ENCODE data around the gene COTL1.

COTL1 gene

DNA sequence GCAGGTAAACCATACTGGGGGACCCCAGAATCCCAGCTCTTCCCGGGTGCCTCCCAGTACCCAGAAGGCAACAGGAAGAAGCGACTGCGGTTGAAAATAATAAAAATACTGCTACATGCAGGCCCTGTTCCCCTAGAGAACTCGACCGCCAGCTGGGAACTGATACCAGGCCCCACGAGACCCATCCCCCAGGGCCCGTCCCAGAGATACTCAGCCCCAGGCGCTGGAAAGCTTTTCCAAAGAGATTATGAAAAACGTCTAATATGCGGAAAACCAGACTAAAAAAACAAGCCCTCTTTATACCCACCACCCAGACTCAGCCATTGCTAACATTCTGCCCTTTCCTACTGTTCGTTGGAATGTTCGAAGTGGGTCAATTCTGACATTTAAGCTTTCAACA lies 100.5 kb downstream of the COTL1 start:
- H3K27me3 ChIP-seq (ENCODE audit: control insufficient read depth in 1 of 2, insufficient read depth in 1 of 2, low read length in 2 of 2): no peaks in the 10 kb centered on the region
- H4K8ac ChIP-seq (ENCODE audit: low read length): no peak overlapping the region
- H2BK15ac ChIP-seq (ENCODE audit: low read depth, poor library complexity, severe bottlenecking): no peak overlapping the region
- no peak overlapping the region for H2BK12ac ChIP-seq (ENCODE audit: low read length in 2 of 2)
- H3K14ac ChIP-seq (ENCODE audit: low read length in 2 of 2): no peak overlapping the region
- H2BK5ac ChIP-seq (ENCODE audit: low read depth, low read length, poor library complexity, severe bottlenecking): no peak overlapping the region
- H3K23ac ChIP-seq (ENCODE audit: low read length in 2 of 2): no peak overlapping the region
- no peaks in the 10 kb centered on the region for H3K36me3 ChIP-seq (ENCODE audit: control insufficient read depth in 1 of 2, insufficient read depth in 2 of 2, low read depth in 1 of 2, low read length in 2 of 2)
- H3K4me2 ChIP-seq (ENCODE audit: low read length, poor library complexity, severe bottlenecking): no peak overlapping the region
- H3K79me1 ChIP-seq (replicated peaks; ENCODE audit: low read length, poor library complexity, severe bottlenecking): no peaks in the 10 kb centered on the region
- H2BK120ac ChIP-seq (ENCODE audit: low read depth, low read length): no peak overlapping the region
- H3K27ac ChIP-seq (ENCODE audit: low read length, poor library complexity, severe bottlenecking): no peak overlapping the region
- no peak overlapping the region for H2AK5ac ChIP-seq (ENCODE audit: low read length, severe bottlenecking)
- no peak overlapping the region for H3K4me3 ChIP-seq (ENCODE audit: insufficient read depth in 1 of 2, low read depth in 1 of 2, low read length in 2 of 2)
- H3K9ac ChIP-seq (ENCODE audit: low read length): no peak overlapping the region
- H3K9me3 ChIP-seq (ENCODE audit: control insufficient read depth, low read length): no peaks in the 10 kb centered on the region
- WGBS: 86% methylated on average over 12 of the region's 12 CpGs
- H3K18ac ChIP-seq (ENCODE audit: low read depth in 1 of 2, low read length in 2 of 2): no peak overlapping the region
- no peak overlapping the region for H3K4ac ChIP-seq (ENCODE audit: low read depth in 1 of 2, low read length in 2 of 2)
- no peak overlapping the region for H2AFZ ChIP-seq (ENCODE audit: low read depth, low read length)
- no peak overlapping the region for H4K91ac ChIP-seq (ENCODE audit: low read length)
- no peak for DNase-seq
- peaks cover 18% of the 10 kb centered on the region for H3K4me1 ChIP-seq (ENCODE audit: control insufficient read depth, insufficient read depth, low read depth, low read length)

Data from mesenchymal stem cell (in vitro differentiated cells and primary cell).